Adipose tissue (tissue), 3 donors: ENCODE measurements around the gene C10orf88. TPM values are rescaled to one million over a fixed set of nuclear protein-coding genes. Genes with fewer than 3 reads are reported as not detected.

ENCODE experiments used
- H3K27ac ChIP-seq: one replicate; pipeline ENCODE4 v1.5.1; 2013; ENCODE audit warnings: low read depth, low read length
- polyA plus RNA-seq, 3 donors: library from polyadenylated mRNA; stranded (reverse); fragments of 200-250 nt; gene quantifications; one replicate each; pipeline ENCODE4 v1.2.3, GENCODE V29; 2013
- donor health status: healthy with polysubstance abuse.
- donor health status: Bipolar disorder and iron deficiency.
- donor health status: healthy.

C10orf88 gene
- polyA plus RNA-seq, 3 donors: 2.4 to 5.6 (median 3.0) TPM

DNA sequence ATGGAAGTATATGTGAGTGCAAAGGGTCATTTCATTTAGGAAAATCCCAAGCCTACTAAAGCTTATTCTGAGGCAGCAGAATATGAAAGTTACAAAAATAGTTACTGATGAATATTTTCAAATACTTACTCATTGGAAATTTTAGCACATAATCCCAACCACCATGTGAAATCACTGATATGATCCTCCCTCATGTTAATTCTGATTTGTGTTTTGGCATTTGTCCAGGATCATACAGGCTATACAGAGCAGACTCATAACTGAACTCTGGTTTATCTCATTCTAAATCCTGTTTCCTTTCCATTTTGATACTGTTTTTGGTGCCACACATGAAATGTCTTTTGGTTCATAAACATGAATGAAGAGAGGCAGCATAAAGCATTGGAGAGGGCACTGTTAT is 71.3 kb downstream of the C10orf88 start:
- no peak overlapping the region for H3K27ac ChIP-seq

Other genes starting within 250 kb of the C10orf88 start
- gene CUZD1, start 108.4 kb downstream of the C10orf88 start, polyA plus RNA-seq: 1,000 to 10,000 TPM in 1 of 3 donors, 1 to 10 TPM in 2; 1.7 to 4,010 (median 2.2) TPM
- 10 to 100 TPM in 1 of 3 donors, 1 to 10 TPM in 2; 1.5 to 10.9 (median 1.8) TPM for gene FAM24B, start 74.6 kb downstream of the C10orf88 start, polyA plus RNA-seq
- not detected for gene FAM24A, start 43.6 kb downstream of the C10orf88 start, polyA plus RNA-seq
- gene PSTK, start 26.2 kb upstream of the C10orf88 start, polyA plus RNA-seq: 1 to 10 TPM; 1.7 to 5.1 (median 1.8) TPM
- 1 to 10 TPM; 4.3 to 8.3 (median 7.6) TPM for gene IKZF5, start 54.6 kb upstream of the C10orf88 start, polyA plus RNA-seq
- gene ACADSB, start 54.8 kb upstream of the C10orf88 start, polyA plus RNA-seq: 1 to 10 TPM; 4.5 to 9.6 (median 8.1) TPM
- under 1 TPM in 1 of 3 donors, not detected in 2; 0.67 TPM for gene HMX3, start 181.7 kb upstream of the C10orf88 start, polyA plus RNA-seq
- gene HMX2, start 193.9 kb upstream of the C10orf88 start, polyA plus RNA-seq: under 1 TPM in 1 of 3 donors, not detected in 2; 0.03 TPM
- gene BUB3, start 200.2 kb upstream of the C10orf88 start, polyA plus RNA-seq: 10 to 100 TPM; 27.0 to 50.0 (median 36.4) TPM